Cardiac fibroblast (primary cell): ENCODE measurements around the gene OR2L8.

Experiments used
- DNase-seq, 2 donors: peaks; one replicate each; pipeline versions ENCODE4 v3.0.0 to v3.0.0-alpha.2; 2010; ENCODE audit warnings: low read depth in 2 of 2
- H3K4me3 ChIP-seq, 2 donors: replicated peaks in 1 of 2; 1 replicate in 1 of 2; 2 replicates in 1 of 2; pipeline ENCODE4 v1.5.1; 2011; ENCODE audit warnings: low read depth in 2 of 2, low read length in 2 of 2, mild to moderate bottlenecking in 2 of 2, moderate library complexity in 1 of 2
- CTCF ChIP-seq: IDR thresholded peaks from one replicate; pipeline ENCODE4 v1.5.1; 2011; ENCODE audit warnings: low read depth, mild to moderate bottlenecking, low read length, inconsistent platforms

The OR2L8 gene

GRCh38 chr1:247913786-247914185 is 34.9 kb upstream of the OR2L8 start:
- no peak for DNase-seq
- H3K4me3 ChIP-seq, result no peak overlapping the region
- no peak for TF ChIP-seq CTCF

GRCh38 chr1:247914941-247915662 is 33.6 kb upstream of the OR2L8 start:
- H3K4me3 ChIP-seq, result no peak overlapping the region
- no peak for TF ChIP-seq CTCF
- peak in 1 of 2 donors; percentile 28 for DNase-seq

- no peak for DNase-seq
Measured at GRCh38 chr1:247919952-247920351, 28.7 kb upstream of the OR2L8 start, which contains the start of gene OR2T8. Gene OR2T8, plus strand, starts transcription at chr1:247920252. Its CDS starts 766 bp downstream, at chr1:247921018.

GRCh38 chr1:247923941-247924340 is 24.7 kb upstream of the OR2L8 start:
- TF ChIP-seq CTCF, result no peak
- H3K4me3 ChIP-seq, result no peak overlapping the region
- no peak for DNase-seq

More at GRCh38 chr1:247919952-247920351, 28.7 kb upstream of the OR2L8 start, which contains the start of gene OR2T8:
- no peak within 1 kb of the TSS for H3K4me3 ChIP-seq
- TF ChIP-seq CTCF, result no peak

GRCh38 chr1:247924868-247925267 is 23.8 kb upstream of the OR2L8 start, which contains the start of gene OR2AJ1:
Gene OR2AJ1, plus strand, starts transcription at chr1:247924889. Its CDS starts 8,880 bp downstream, at chr1:247933769.
- TF ChIP-seq CTCF, result no peak

GRCh38 chr1:247933989-247934388 is 14.7 kb upstream of the OR2L8 start:
- no peak for TF ChIP-seq CTCF
- no peak for DNase-seq

More at GRCh38 chr1:247924868-247925267, 23.8 kb upstream of the OR2L8 start, which contains the start of gene OR2AJ1:
- H3K4me3 ChIP-seq, result no peak within 1 kb of the TSS
- DNase-seq, result no peak

GRCh38 chr1:247935781-247936180 is 12.9 kb upstream of the OR2L8 start:
- H3K4me3 ChIP-seq, result no peak overlapping the region
- TF ChIP-seq CTCF, result no peak
- DNase-seq, result no peak

More at GRCh38 chr1:247933989-247934388, 14.7 kb upstream of the OR2L8 start:
- no peak overlapping the region for H3K4me3 ChIP-seq
